ENCODE results near the gene KDM4D.
"Not testable (repeated sequence)": the region's sequence is repeated elsewhere in the genome, so short reads cannot be mapped to it uniquely, and the experiment has no call there.

Gene KDM4D

GRCh38 chr11:95028357-95028756 lies 54.8 kb downstream of the KDM4D start:
- Mint-ChIP-seq H3K27ac (no peak overlapping the region), H3K4me1 (no peaks in the 10 kb centered on the region), H3K4me3 (no peak overlapping the region), H3K27me3 (peaks cover 6% of the 10 kb centered on the region), H3K36me3 (no peaks in the 10 kb centered on the region), H3K9me3 (no peaks in the 10 kb centered on the region)
- ATAC-seq (ENCODE audit: low read depth) (no peak), DNase-seq (ENCODE audit: low spot score in 2 of 2) (no peak)

- Mint-ChIP-seq H3K9me3 (no peaks in the 10 kb centered on the region), H3K4me1 (no peaks in the 10 kb centered on the region), H3K4me3 (no peak overlapping the region), H3K36me3 (no peaks in the 10 kb centered on the region), H3K27ac (no peak overlapping the region), H3K27me3 (peaks cover 8% of the 10 kb centered on the region)
- no peak for DNase-seq (ENCODE audit: low spot score in 2 of 2)
- ATAC-seq (ENCODE audit: low read depth), result no peak
Measured at GRCh38 chr11:95033051-95033450, 59.5 kb downstream of the KDM4D start.

- no peaks in the 10 kb centered on the region for H3K4me1 Mint-ChIP-seq
- no peak overlapping the region for H3K27ac Mint-ChIP-seq
- ATAC-seq (ENCODE audit: low read depth) (no peak), DNase-seq (ENCODE audit: low spot score in 2 of 2) (no peak)
- H3K4me3 Mint-ChIP-seq, result no peak overlapping the region
- H3K36me3 Mint-ChIP-seq, result no peaks in the 10 kb centered on the region
- H3K27me3 Mint-ChIP-seq, result peaks cover 11% of the 10 kb centered on the region
- no peaks in the 10 kb centered on the region for H3K9me3 Mint-ChIP-seq
Measured at GRCh38 chr11:95035316-95035715, 61.8 kb downstream of the KDM4D start.

- DNase-seq (ENCODE audit: low spot score in 2 of 2); H3K27ac Mint-ChIP-seq; H3K4me1 Mint-ChIP-seq; H3K9me3 Mint-ChIP-seq; H3K36me3 Mint-ChIP-seq: not testable (repeated sequence)
- Mint-ChIP-seq H3K4me3 (peak overlapping the region; percentile 52), H3K27me3 (peaks cover 12% of the 10 kb centered on the region)
- peak; percentile 38 for ATAC-seq (ENCODE audit: low read depth)
Measured at GRCh38 chr11:95037356-95038035, 64.0 kb downstream of the KDM4D start.

- H3K36me3 Mint-ChIP-seq, result no peaks in the 10 kb centered on the region
- H3K4me3 Mint-ChIP-seq, result no peak overlapping the region
- ATAC-seq (ENCODE audit: low read depth), result no peak
- no peak for DNase-seq (ENCODE audit: low spot score in 2 of 2)
- H3K27me3 Mint-ChIP-seq, result peaks cover 14% of the 10 kb centered on the region
- H3K4me1 Mint-ChIP-seq, result no peaks in the 10 kb centered on the region
- no peak overlapping the region for H3K27ac Mint-ChIP-seq
- no peaks in the 10 kb centered on the region for H3K9me3 Mint-ChIP-seq
Measured at GRCh38 chr11:95042239-95042638, 68.7 kb downstream of the KDM4D start.

- Mint-ChIP-seq H3K27ac (no peak overlapping the region), H3K9me3 (no peaks in the 10 kb centered on the region), H3K4me1 (no peaks in the 10 kb centered on the region), H3K4me3 (no peak overlapping the region), H3K36me3 (no peaks in the 10 kb centered on the region), H3K27me3 (peaks cover 13% of the 10 kb centered on the region)
- DNase-seq (ENCODE audit: low spot score in 2 of 2) (no peak), ATAC-seq (ENCODE audit: low read depth) (no peak)
Measured at GRCh38 chr11:95042906-95043305, 69.4 kb downstream of the KDM4D start.

- no peaks in the 10 kb centered on the region for H3K36me3 Mint-ChIP-seq
- DNase-seq (ENCODE audit: low spot score in 2 of 2) (no peak), ATAC-seq (ENCODE audit: low read depth) (no peak)
- H3K9me3 Mint-ChIP-seq, result no peaks in the 10 kb centered on the region
- peaks cover 11% of the 10 kb centered on the region for H3K27me3 Mint-ChIP-seq
- no peak overlapping the region for H3K4me3 Mint-ChIP-seq
- no peak overlapping the region for H3K27ac Mint-ChIP-seq
- H3K4me1 Mint-ChIP-seq, result no peaks in the 10 kb centered on the region
Measured at GRCh38 chr11:95044010-95044409, 70.5 kb downstream of the KDM4D start.

GRCh38 chr11:95045812-95046211 lies 72.3 kb downstream of the KDM4D start:
- ATAC-seq (ENCODE audit: low read depth) (no peak), DNase-seq (ENCODE audit: low spot score in 2 of 2) (no peak)
- Mint-ChIP-seq H3K27me3 (peaks cover 11% of the 10 kb centered on the region), H3K9me3 (no peaks in the 10 kb centered on the region), H3K4me3 (no peak overlapping the region), H3K4me1 (no peaks in the 10 kb centered on the region), H3K36me3 (no peaks in the 10 kb centered on the region), H3K27ac (no peak overlapping the region)

All from memory B cell (primary cell).